ENCODE measurements around the gene XRRA1. TPM values are rescaled to one million over a fixed set of nuclear protein-coding genes. Genes with fewer than 3 reads are reported as not detected.
"Not testable (repeated sequence)": the region's sequence is repeated elsewhere in the genome, so short reads cannot be mapped to it uniquely, and the experiment has no call there.

XRRA1 gene
- 10 to 100 TPM in 5 of 10 donors, 1 to 10 TPM in 5; 5.5 to 13.7 (median 9.5) TPM for polyA plus RNA-seq (ENCODE audit: insufficient read length in 10 of 10)
- long read RNA-seq, donor 1 = 0 reads
- long read RNA-seq, donor 2, partial matches to known transcripts = 129 of 130 reads
- long read RNA-seq, donor 2, other reads (novel, unspliced or antisense) = 0 of 130 reads
- long read RNA-seq, donor 3 = 0 reads
- long read RNA-seq, donor 4 = 0 reads
- long read RNA-seq, donor 5 = 0 reads
- long read RNA-seq, donor 6 = 0 reads
- long read RNA-seq, donor 7 = 0 reads
- long read RNA-seq, donor 8 = 0 reads
- long read RNA-seq, donor 9 = 0 reads

- peak; percentile 99 for DNase-seq
Measured at GRCh38 chr11:74948898-74949752, at the start of gene XRRA1, which contains the start of gene SPCS2. Gene XRRA1, minus strand, starts transcription at chr11:74949091. Its CDS starts 8,213 bp downstream, at chr11:74940878. Gene SPCS2, plus strand, starts transcription at chr11:74949266. Its CDS starts 20 bp downstream, at chr11:74949286.

GRCh38 chr11:74992852-74993251 is 44.0 kb upstream of the XRRA1 start:
- DNase-seq = no peak

- DNase-seq = no peak
Measured at GRCh38 chr11:74990941-74991340, 42.0 kb upstream of the XRRA1 start.

- not testable (repeated sequence) for DNase-seq
Measured at GRCh38 chr11:74990150-74990549, 41.3 kb upstream of the XRRA1 start.

GRCh38 chr11:74989260-74989638 is 40.4 kb upstream of the XRRA1 start:
- no peak for DNase-seq

GRCh38 chr11:74988541-74989259 is 39.8 kb upstream of the XRRA1 start, which contains the start of gene NEU3:
Gene NEU3, plus strand, starts transcription at chr11:74988933. Its CDS starts 128 bp downstream, at chr11:74989061.
- peak; percentile 59 to 86 (median 75) for DNase-seq

GRCh38 chr11:74984730-74985129 is 35.8 kb upstream of the XRRA1 start:
- DNase-seq = no peak

GRCh38 chr11:74984070-74984469 is 35.2 kb upstream of the XRRA1 start:
- DNase-seq = no peak

GRCh38 chr11:74981888-74982287 is 33.0 kb upstream of the XRRA1 start:
- DNase-seq = no peak

GRCh38 chr11:74980634-74981033 is 31.7 kb upstream of the XRRA1 start:
- no peak for DNase-seq

- no peak for DNase-seq
Measured at GRCh38 chr11:74978041-74978440, 29.1 kb upstream of the XRRA1 start.

- no peak for DNase-seq
Measured at GRCh38 chr11:74971424-74971823, 22.5 kb upstream of the XRRA1 start.

GRCh38 chr11:74970852-74971395 is 22.0 kb upstream of the XRRA1 start:
- no peak for DNase-seq

- no peak for DNase-seq
Measured at GRCh38 chr11:74966651-74967050, 17.8 kb upstream of the XRRA1 start.

- DNase-seq = not testable (repeated sequence)
Measured at GRCh38 chr11:74960128-74960527, 11.2 kb upstream of the XRRA1 start.

GRCh38 chr11:74957937-74958629 is 9.2 kb upstream of the XRRA1 start:
- DNase-seq = no peak

GRCh38 chr11:74956397-74957015 is 7.6 kb upstream of the XRRA1 start:
- peak in 2 of 3 donors; percentile 25 to 40 for DNase-seq

GRCh38 chr11:74954199-74954598 is 5.3 kb upstream of the XRRA1 start:
- DNase-seq = no peak

- no peak for DNase-seq
Measured at GRCh38 chr11:74953451-74953850, 4.6 kb upstream of the XRRA1 start.

GRCh38 chr11:74952752-74953151 is 3.9 kb upstream of the XRRA1 start:
- no peak for DNase-seq

- DNase-seq = no peak
Measured at GRCh38 chr11:74951226-74951625, 2.3 kb upstream of the XRRA1 start.
